NOMO-1 treated with DMSO at 0.1 percent for 48 hours (cell line): ENCODE results near the gene POLR2I.
"Not testable (repeated sequence)": the region's sequence is repeated elsewhere in the genome, so short reads cannot be mapped to it uniquely, and the experiment has no call there.

Source experiments
- DNase-seq: peaks from one replicate; lab custom pipeline; 2025; ENCODE audit not compliant: unreplicated experiment; lab: John Stamatoyannopoulos, UW

The POLR2I gene

GRCh38 chr19:36101550-36102327 is 12.9 kb downstream of the POLR2I start:
- no peak for DNase-seq

DNA sequence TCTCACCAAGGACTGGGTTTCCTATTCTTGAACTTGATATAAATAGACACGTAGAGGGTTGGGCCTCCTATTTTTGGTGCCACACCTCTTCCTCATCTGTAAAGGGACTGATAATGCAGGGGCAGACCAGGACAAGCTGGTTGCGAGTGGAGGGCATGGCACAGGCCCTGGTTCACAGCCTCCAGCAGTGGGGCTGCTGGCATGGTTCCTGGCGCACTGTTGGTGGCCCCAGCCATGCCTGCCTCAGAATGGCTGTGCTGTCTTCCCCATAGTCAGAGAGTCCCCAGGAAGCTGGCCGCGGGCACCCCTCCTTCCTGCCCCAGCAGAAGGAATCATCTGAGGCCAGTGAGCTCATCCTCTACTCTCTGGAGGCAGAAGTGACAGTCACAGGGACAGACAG is 14.2 kb downstream of the POLR2I start:
- no peak for DNase-seq

- no peak for DNase-seq
Observed at GRCh38 chr19:36099166-36099785, 15.4 kb downstream of the POLR2I start.

DNA sequence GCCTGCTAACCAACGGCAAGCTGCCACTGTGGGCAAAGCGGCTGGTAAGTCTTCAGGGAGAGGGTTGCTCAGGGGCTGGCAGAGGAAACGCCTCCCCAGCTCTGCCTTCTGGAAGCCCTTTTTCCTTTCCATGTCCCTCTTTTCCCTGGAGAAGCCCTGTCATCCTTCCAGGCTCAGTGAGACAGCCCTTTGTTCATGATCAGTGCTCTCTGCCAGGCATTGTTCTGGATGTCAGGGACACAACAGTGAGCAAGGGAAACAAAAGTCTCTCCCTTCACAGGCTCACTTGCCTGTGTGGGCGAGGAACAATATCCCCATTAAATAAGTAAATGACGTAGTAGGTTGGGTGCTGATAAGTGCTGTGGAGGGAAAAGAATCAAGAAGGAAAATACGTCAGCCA is 17.6 kb downstream of the POLR2I start:
- DNase-seq: no peak

- DNase-seq: no peak
Observed at GRCh38 chr19:36093687-36094086, 21.0 kb downstream of the POLR2I start.

DNA sequence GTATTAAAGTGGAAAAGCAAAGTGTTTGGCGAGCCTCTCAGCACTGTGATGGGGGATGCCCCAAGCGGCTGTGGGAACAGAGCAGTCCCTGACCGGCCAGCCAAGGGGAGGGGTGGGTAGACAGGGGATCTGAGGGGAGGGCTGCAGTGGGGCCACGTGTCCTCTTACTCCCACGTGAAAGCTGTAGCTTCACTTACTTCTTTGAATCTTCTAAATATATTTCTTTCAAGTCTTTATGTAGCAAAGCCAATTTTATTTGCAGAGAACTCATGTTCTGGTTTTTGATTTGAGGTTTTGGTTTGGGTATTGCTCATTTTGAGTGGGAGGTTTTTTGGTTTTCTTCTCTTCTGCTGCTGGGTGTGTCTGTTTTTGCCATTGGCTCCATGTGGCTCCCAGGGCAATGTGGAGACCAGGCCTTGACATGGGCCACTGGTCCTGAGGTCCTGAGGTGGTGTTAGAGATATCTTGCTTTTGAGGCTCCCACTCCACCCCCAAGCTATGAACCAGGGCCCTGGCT is 21.5 kb downstream of the POLR2I start:
- no peak for DNase-seq

DNA sequence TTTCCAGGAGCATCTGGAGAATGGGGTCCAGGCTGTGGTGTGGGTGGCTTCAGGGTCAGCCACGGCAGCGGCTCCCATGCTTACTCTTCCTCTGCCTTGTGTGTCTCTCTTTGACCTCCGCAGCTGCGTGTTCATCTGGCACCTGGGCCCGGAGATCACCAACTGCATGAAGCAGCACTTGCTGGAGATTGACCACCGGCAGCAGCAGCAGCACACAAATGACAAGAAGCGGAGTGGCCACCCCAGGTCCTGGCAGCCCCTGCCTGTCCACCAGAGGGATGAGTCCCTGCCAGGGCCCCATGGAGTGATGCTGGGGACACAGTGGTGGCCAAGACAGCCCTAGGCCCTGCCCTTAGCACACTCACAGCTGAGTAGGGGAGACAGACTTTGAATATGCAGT is 22.1 kb downstream of the POLR2I start:
- no peak for DNase-seq

GRCh38 chr19:36090910-36091695 is 23.6 kb downstream of the POLR2I start:
- DNase-seq: no peak

DNA sequence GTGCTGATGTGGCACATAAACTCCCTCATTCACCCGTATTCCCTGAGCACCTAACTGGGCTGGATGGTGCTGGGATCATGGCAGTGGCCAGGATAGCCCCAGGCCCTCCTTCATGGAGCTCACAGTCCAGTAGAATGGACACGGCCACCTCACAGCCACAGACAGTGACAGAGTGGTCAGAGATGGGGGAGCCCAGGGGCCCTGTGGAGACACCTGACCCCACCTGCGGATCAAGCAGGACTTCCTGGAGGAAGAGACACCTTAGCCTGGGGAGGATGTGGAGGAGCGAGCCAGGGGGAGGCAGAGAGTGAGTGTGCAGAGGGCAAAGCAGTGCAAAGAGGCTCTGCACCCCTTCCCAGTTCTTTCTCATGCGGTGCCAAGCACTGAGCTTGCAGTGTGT is 24.8 kb downstream of the POLR2I start:
- DNase-seq: no peak

DNA sequence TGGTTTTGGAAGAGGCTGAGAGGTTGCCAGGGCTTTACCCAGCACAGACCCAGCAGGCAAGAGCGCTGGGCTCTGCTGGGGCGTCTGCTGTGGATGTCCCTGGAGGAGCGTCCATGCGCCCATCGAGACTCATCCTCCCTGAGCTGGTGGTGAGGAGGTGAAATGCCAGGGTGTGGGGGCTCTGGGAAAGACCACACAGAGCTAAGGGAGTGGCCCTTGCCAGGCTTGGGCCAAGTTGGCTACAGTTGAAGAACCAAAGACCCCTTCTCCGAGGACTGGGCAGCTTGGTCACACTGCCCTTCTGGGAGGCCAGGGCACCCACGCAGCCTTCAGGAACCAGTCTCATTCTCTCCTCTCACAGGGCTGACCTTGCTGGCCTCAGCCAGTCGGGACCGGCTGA is 28.3 kb downstream of the POLR2I start:
- DNase-seq: no peak

DNA sequence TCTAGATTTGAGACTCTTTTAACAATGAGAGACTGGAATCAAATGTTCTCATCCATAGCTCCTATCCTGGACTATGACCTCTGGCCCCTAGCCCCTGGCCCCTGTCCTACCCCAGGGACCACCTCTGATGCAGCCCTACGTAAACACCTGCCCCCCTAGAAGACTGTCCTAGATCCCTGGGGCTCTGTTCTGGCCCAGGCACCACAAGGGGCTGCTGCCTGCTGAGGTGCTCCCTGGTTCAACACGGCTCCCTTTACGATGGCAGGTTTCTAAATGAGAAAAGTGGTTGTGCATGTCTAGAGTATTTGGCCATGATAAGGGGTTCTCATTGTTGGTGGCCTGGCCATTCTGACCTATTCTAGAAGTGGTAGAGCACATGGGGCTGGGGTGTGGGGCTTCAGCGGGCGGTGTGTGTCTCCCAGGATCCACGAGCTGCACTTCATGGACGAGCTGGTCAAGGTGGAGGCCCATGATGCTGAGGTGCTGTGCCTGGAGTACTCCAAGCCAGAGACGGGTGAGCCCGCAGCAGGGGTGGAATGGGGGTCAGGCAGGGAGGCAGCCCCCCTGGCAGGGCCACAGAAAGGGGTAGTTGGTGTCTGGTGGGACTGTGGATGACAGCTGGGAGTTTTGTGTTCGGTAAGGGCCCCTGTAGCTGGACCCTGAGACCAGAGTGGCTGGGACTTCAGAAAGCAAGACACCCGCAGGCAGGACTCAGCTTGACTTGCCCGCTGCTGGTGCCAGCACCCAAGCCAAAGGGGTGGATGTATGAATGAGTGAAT is 30.3 kb downstream of the POLR2I start:
- DNase-seq: no peak

DNA sequence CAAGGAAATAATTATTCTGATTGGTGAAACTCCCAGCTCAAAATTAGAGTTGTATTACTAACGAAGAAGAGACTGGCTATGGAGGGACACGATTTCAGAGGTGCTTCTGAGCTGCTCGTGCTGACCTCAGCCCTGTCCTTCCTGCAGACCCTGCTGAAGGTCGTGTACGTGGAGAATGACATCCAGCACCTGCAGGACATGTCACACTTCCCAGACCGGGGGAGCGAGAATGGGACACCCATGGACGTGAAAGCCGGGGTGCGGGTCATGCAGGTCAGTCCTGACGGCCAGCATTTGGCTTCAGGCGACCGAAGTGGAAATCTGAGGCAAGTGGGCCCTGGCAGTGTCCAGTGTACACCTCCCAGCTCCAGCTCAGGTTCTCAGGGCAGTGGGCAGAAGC is 31.8 kb downstream of the POLR2I start:
- DNase-seq: no peak

GRCh38 chr19:36081894-36082293 is 32.8 kb downstream of the POLR2I start:
- DNase-seq: no peak

GRCh38 chr19:36081385-36081784 is 33.3 kb downstream of the POLR2I start:
- DNase-seq: no peak

GRCh38 chr19:36079389-36079945 is 35.2 kb downstream of the POLR2I start:
- DNase-seq: no peak

DNA sequence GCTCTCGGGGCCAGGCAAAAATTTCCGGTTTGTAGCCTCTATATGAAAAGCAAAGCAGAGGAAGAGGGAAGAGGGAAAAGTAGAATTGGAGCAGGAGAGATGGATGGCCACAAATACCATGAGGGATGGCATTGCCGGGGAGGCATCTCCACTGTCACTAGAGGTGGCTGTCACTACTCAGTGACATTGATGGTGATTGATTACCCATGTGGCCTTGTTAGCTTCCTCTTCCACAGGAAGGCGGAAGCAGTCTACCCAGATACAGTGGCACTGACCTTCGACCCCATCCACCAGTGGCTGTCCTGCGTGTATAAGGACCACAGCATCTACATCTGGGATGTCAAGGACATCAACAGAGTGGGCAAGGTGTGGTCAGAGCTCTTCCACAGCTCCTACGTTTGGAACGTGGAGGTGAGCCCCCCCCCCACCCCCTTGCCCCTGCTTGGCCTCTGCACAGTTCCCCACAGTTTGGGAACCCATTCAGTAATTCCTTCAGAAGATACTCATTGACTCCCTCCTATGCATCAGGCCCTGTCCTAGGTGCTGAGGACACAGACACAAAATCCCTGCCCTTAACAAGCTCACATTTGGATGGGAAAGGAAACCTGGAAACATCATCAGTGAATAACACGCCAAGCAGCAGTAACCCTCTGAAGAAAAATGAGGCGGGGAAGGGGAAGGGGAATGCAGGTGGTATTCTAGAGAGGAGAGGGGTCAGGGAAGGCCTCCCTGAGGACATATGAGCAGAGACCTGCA is 41.4 kb downstream of the POLR2I start:
- DNase-seq: no peak

- DNase-seq: no peak
Observed at GRCh38 chr19:36072081-36072480, 42.6 kb downstream of the POLR2I start.

DNA sequence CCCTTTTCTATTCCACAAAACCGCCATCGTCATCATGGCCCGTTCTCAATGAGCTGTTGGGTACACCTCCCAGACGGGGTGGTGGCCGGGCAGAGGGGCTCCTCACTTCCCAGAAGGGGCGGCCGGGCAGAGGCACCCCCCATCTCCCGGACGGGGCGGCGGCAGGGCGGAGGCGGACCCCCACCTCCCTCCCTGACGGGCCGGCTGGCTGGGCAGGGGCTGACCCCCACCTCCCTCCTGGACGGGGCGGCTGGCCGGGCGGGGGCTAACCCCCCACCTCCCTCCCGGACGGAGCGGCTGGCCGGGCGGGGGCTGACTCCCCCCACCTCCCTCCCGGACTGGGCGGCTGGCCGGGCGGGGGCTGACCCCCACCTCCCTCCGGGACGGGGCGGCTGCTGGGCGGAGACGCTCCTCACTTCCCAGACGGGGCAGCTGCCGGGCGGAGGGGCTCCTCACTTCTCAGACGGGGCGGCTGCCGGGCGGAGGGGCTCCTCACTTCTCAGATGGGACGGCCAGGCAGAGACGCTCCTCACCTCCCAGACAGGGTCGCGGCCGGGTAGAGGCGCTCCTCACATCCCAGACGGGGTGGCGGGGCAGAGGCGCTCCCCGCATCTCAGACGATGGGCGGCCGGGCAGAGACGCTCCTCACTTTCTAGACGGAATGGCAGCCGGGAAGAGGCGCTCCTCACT is 45.7 kb downstream of the POLR2I start:
- not testable (repeated sequence) for DNase-seq

- no peak for DNase-seq
Observed at GRCh38 chr19:36067681-36068080, 47.0 kb downstream of the POLR2I start.
